ENCODE measurements around the gene RILPL1.
A peak's percentile ranks its signal among the peaks of the same experiment; 100 is the strongest.
"Not testable (repeated sequence)": the region's sequence is repeated elsewhere in the genome, so short reads cannot be mapped to it uniquely, and the experiment has no call there.

RILPL1 gene

DNA sequence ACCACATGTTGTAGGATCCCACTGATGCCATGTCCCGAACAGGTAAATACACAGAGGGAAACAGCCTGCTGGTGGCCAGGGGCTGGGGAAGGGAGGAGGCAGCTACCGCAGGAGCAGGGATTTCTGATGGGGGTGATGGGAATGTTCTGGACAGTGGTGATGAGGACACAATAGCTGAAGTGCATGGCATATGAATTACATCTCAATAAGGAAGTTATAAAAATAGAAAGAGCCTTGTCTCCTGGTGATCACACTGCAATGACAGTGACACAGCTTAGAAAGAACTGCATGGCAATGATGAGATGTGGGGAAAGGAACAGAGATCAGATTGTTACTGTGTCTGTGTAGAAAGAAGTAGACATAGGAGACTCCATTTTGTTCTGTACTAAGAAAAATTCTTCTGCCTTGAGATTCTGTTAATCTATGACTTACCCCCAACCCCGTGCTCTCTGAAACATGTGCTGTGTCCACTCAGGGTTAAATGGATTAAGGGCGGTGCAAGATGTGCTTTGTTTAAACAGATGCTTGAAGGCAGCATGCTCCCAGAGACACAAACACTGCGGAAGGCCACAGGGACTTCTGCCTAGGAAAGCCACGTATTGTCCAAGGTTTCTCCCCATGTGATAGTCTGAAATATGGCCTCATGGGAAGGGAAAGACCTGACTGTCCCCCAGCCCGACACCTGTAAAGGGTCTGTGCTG, 41.0 kb downstream of the RILPL1 start:
- peak in 1 of 2 experiments; percentile 7 for DNase-seq

DNA sequence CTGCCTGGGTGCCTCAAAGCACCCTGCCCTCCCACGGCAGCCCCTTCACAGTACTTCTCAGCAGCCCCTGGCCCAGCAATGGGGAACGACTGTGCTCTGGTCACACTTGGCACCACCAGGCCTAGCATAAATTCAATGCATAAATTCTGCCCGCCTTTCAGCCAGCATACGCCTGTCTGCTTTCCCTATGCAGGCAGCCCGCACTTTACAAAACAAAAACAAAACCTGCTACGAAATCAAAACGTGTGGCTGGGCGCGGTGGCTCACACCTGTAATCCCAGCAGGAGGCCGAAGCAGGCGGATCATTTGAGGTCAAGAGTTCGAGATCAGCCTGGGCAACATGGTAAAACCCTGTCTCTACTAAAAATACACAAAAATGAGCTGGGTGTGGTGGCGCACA, 42.0 kb downstream of the RILPL1 start:
- no peak for DNase-seq

- DNase-seq: no peak
These were observed 42.5 kb downstream of the RILPL1 start for GRCh38 chr12:123491056-123491455.

GRCh38 chr12:123490089-123490488, 43.4 kb downstream of the RILPL1 start:
- no peak for DNase-seq

- DNase-seq: no peak
These were observed 43.9 kb downstream of the RILPL1 start for GRCh38 chr12:123489580-123489979.

- no peak for DNase-seq
These were observed 44.8 kb downstream of the RILPL1 start for GRCh38 chr12:123488539-123489230.

DNA sequence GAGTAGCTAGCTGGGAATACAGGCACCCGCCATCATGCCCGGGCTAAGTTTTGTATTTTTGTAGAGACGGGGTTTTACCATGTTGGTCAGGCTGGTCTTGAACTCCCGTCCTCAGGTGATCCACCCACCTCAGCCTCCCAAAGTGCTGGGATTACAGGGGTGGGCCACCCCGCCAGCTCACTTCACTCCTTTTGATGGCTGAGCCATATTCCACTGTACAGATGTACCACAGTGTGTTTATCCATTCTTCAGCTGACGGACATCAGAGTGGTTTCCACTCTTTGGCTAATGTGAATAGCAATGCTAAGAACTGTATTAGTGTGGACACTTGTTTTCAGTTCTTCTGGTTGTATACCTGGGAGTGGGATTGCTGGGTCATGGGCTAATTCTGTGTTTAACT, 46.1 kb downstream of the RILPL1 start:
- DNase-seq: no peak

- DNase-seq: no peak
These were observed 47.8 kb downstream of the RILPL1 start for GRCh38 chr12:123485756-123486155.

- no peak for DNase-seq
These were observed 49.8 kb downstream of the RILPL1 start for GRCh38 chr12:123483602-123484248.

DNA sequence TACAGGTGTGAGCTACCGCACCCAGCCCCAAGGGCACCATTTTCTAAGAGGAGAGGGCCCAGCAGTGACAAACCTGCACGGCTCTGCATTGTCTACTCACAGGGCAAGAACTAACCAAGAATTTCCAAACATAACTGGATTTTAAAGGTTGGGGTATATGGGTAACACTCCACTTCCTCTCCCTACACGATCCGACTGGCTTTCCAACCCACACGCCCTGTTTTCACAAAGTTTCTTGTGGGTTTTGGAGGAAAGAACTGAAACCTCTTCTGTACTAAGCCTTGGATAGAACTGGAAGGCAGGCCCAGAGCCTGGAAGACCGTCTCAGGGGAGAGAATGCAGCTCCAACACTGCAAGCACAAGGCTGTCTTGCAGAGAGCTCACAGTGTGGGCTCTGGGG, 50.6 kb downstream of the RILPL1 start:
- no peak for DNase-seq

- DNase-seq: not testable (repeated sequence)
These were observed 52.3 kb downstream of the RILPL1 start for GRCh38 chr12:123481251-123481650.

- DNase-seq: no peak
These were observed 53.9 kb downstream of the RILPL1 start for GRCh38 chr12:123479442-123480180.

DNA sequence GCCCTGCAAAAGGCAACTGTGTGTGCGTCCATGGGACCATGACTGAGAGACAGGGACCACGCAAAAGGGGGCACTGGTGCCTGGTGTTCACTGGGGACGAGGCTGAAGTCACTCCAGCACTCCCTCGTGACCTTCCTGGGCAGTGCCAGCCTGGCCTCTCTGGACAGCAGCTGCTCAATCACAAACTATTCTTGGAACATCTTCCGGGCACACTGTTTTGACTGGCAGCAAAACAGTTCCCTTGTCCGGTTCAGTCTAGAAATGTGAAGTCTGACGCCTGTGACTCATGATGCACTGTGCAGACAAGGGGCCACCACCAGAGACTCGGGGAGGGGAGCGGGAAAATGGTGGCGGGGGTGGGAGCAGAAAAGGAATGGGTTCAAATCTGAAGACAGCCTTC, 54.8 kb downstream of the RILPL1 start:
- DNase-seq: no peak

GRCh38 chr12:123478069-123478468, 55.5 kb downstream of the RILPL1 start:
- no peak for DNase-seq

- no peak for DNase-seq
These were observed 58.2 kb downstream of the RILPL1 start for GRCh38 chr12:123475246-123475703.

DNA sequence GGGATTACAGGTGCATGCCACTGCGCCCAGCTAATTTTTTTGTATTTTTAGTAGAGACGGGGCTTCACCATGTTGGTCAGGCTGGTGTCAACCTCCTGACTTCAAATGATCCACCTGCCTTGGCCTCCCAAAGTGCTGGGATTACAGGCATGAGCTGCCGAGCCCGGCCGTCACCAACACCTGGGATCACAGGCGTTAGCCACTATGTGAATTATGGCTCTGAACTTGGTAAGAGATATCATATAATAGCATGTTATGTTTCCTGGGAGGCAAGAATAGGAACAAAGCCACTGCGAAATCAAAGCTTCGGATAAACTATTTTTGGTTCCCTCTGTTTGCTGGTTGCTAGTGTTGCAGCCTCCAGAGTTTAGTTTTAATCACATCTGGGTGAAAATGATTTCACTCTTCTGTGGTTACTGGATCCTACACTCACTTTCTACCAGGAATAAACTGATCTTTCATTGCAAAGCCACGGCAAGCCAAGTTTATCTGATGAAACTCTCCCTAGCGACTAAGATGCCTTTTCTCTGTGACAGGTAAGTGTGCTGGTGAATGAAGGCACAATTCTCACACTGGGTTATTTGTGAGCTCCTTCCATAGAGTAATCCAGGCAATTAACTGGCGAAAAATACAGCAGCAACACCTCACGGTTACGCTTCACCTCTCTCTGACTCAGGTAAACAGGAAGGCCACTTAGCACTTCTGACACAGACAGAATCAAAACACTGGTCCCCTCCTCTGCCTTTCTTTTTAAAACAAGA, 58.9 kb downstream of the RILPL1 start:
- no peak for DNase-seq

- no peak for DNase-seq
These were observed 61.1 kb downstream of the RILPL1 start for GRCh38 chr12:123472438-123472849.

- DNase-seq: no peak
These were observed 62.0 kb downstream of the RILPL1 start for GRCh38 chr12:123471374-123472068.

GRCh38 chr12:123469978-123470377, 63.5 kb downstream of the RILPL1 start:
- DNase-seq: no peak

- peak in 1 of 2 experiments; percentile 39 for DNase-seq
These were observed 64.7 kb downstream of the RILPL1 start for GRCh38 chr12:123468786-123469185.

GRCh38 chr12:123465084-123465483, 68.4 kb downstream of the RILPL1 start:
- DNase-seq: no peak

- not testable (repeated sequence) for DNase-seq
These were observed 70.3 kb downstream of the RILPL1 start for GRCh38 chr12:123463174-123463573.

Data from Kasumi-1 (cell line).